Stomach (tissue), 4 donors: ENCODE results near the gene RASA3.

Experiments used
- CTCF ChIP-seq, 7 experiments: fragments of 450-650 bp in 4 of 7; fragments of 200-600 bp in 3 of 7; sonication (generic) in 3 of 7; IDR thresholded peaks; one replicate each; pipeline ENCODE4 v1.5.1; 2016 to 2019; ENCODE audit warnings: antibody characterized with exemption in 7 of 7, control low read depth in 2 of 7, mild to moderate bottlenecking in 1 of 7
- POLR2A ChIP-seq, 4 donors: fragments of 450-650 bp; IDR thresholded peaks; one replicate each; pipeline ENCODE4 v1.6.1; 2016; ENCODE audit warnings: antibody characterized with exemption in 4 of 4, control low read depth in 2 of 4, mild to moderate bottlenecking in 1 of 4, moderate library complexity in 1 of 4

DNA sequence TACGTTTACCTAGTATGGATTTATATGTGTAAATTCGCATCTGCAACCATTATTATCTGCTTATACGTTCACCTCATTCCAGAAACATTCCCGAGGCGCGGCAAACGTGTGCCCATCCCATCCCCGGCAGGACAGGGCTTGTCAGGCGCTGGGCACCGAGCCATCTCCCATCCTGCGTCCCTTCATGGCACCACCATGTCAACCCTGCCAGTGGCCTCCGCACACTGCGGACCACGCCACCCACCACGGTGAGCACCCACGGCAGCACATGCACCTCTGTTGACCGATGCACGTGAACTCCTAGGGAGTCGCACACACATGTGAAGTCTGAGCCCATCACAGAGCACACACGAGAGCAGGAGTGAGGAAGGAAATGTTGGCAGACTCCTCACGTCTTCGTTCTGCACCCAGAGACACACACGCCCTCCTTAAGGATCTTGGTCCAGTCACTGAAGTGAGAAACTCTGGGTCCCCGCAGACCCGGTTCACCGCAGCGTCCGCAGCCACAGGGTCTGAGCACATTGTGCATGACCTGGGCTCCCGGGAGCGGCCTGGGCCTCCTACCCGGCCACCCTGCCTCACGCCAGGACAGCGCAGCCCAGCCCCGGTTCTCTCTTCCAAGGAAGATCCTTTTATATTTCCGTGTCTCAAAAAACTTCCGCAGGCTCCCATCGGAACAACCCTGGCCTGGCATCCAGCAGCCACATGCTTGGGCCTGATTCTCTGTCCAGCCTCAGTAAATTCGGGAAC is 90.2 kb downstream of the RASA3 start:
- TF ChIP-seq CTCF (IDR thresholded peaks at IDR 0.05) (no peak), POLR2A (IDR thresholded peaks at IDR 0.05) (no peak)
